Thyroid gland (tissue), 4 donors: Measurements from ENCODE around the gene LAMA4.

Experiments used
- POLR2A ChIP-seq, 2 donors: fragments of 450-650 bp; IDR thresholded peaks; one replicate each; pipeline ENCODE4 v1.6.1; 2017; ENCODE audit warnings: antibody characterized with exemption in 2 of 2, mild to moderate bottlenecking in 2 of 2, moderate library complexity in 1 of 2
- TF ChIP-seq, protein P1 (sequence below), 6 experiments: fragments of 200-600 bp in 3 of 6; fragments of 450-650 bp in 3 of 6; sonication (generic) in 3 of 6; IDR thresholded peaks; one replicate each; pipeline ENCODE4 v1.5.1; 2016 to 2019; ENCODE audit warnings: antibody characterized with exemption in 6 of 6, mild to moderate bottlenecking in 2 of 6, inconsistent platforms in 1 of 6, moderate library complexity in 1 of 6

DNA sequence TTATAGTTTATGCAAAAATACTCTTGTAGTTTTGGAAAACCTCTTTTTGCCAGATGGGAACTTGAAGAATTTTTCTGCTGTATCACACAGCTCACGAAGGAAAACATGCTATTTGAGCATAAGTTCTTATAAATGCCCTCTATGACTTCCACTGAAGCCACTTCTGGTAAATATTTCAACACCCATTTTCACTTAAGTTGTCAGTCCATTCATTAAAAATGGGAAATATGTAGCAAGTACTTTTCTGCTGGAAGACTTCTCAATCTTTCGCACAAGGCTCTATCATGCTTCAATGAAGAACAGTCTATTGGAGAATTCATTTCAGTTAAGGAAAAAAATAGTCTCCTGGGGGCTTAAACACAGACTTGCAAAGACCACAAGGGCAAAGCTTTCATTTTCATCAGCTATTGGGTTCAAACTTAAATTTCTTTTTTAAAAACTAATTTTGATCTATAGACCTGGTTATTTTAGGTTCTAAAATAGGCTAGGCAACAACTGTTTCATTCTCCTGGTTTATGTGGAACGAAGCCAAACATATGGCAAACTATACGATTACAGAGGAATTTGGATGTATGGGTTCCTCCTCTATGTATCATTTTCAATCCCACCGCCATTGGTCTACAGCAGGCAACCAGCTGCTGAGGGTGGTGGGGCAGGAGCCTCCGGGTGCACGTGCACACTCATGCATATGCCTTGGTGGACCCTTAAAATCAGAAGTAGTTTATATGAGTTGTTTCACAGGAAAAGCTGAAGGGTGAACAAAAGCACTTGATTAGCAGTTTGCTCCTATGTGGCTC is 38.7 kb downstream of the LAMA4 start:
- TF ChIP-seq, protein P1, sequence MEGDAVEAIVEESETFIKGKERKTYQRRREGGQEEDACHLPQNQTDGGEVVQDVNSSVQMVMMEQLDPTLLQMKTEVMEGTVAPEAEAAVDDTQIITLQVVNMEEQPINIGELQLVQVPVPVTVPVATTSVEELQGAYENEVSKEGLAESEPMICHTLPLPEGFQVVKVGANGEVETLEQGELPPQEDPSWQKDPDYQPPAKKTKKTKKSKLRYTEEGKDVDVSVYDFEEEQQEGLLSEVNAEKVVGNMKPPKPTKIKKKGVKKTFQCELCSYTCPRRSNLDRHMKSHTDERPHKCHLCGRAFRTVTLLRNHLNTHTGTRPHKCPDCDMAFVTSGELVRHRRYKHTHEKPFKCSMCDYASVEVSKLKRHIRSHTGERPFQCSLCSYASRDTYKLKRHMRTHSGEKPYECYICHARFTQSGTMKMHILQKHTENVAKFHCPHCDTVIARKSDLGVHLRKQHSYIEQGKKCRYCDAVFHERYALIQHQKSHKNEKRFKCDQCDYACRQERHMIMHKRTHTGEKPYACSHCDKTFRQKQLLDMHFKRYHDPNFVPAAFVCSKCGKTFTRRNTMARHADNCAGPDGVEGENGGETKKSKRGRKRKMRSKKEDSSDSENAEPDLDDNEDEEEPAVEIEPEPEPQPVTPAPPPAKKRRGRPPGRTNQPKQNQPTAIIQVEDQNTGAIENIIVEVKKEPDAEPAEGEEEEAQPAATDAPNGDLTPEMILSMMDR (IDR thresholded peaks at IDR 0.05) = no peak
- no peak for TF ChIP-seq POLR2A (IDR thresholded peaks at IDR 0.05)
